Aorta (tissue), 5 donors: Measurements from ENCODE around the gene SPCS2. TPM values are rescaled to one million over a fixed set of nuclear protein-coding genes. Genes with fewer than 3 reads are reported as not detected.
"Not testable (repeated sequence)": the region's sequence is repeated elsewhere in the genome, so short reads cannot be mapped to it uniquely, and the experiment has no call there.

Source experiments
- ATAC-seq: fragments of 200-7000 bp; cut with Tn5 transposase; one replicate; pipeline ENCODE4 v1.9.1; 2022; ENCODE audit warnings: moderate library complexity; ENCODE audit not compliant: low FRiP score
- DNase-seq, 2 donors: peaks; one replicate each; pipeline ENCODE4 v3.0.0-alpha.2; 2020
- H3K27ac ChIP-seq, 2 donors: one replicate each; pipeline ENCODE4 v1.5.1; 2013; ENCODE audit warnings: low read length in 2 of 2, mild to moderate bottlenecking in 2 of 2, moderate library complexity in 2 of 2, control low read depth in 1 of 2, inconsistent platforms in 1 of 2, low read depth in 1 of 2
- H3K27me3 ChIP-seq, 2 donors: one replicate each; pipeline ENCODE4 v1.6.1; 2013; ENCODE audit warnings: control low read depth in 1 of 2, low read length in 1 of 2, mild to moderate bottlenecking in 1 of 2, moderate library complexity in 1 of 2; ENCODE audit not compliant: insufficient read depth in 2 of 2, control insufficient read depth in 1 of 2
- H3K36me3 ChIP-seq, 2 donors: one replicate each; pipeline ENCODE4 v1.6.1; 2013; ENCODE audit warnings: control low read depth in 1 of 2, low read length in 1 of 2, mild to moderate bottlenecking in 1 of 2; ENCODE audit not compliant: insufficient read depth in 2 of 2, control insufficient read depth in 1 of 2
- H3K4me1 ChIP-seq, 2 donors: one replicate each; pipeline ENCODE4 v1.6.1; 2013; ENCODE audit warnings: low read length in 2 of 2, control low read depth in 1 of 2, mild to moderate bottlenecking in 1 of 2, moderate library complexity in 1 of 2; ENCODE audit not compliant: insufficient read depth in 2 of 2, control insufficient read depth in 1 of 2
- H3K4me3 ChIP-seq, 2 donors: one replicate each; pipeline ENCODE4 v1.5.1; 2013; ENCODE audit warnings: low read length in 2 of 2, control low read depth in 1 of 2, mild to moderate bottlenecking in 1 of 2
- H3K9me3 ChIP-seq: one replicate; pipeline ENCODE4 v1.6.1; 2013; ENCODE audit warnings: mild to moderate bottlenecking, low read length; ENCODE audit not compliant: control insufficient read depth
- WGBS, 2 donors: extraction: QIAGEN DNeasy Blood & Tissue Kit; methylation state at CpG; one replicate each; pipeline ENCODE4 v1.1.7; 2013; 5-methylcytosine and 5-hydroxymethylcytosine counted together
- intact Hi-C, 2 donors: fragments of 100-400 bp; cut with DNase I; formaldehyde crosslinking; loops; one replicate each; pipeline versions ENCODE4 v1.14.2 to v1.15.0; 2022
- polyA plus RNA-seq, 2 donors: library from polyadenylated mRNA; stranded (reverse); fragments of 200-250 nt; gene quantifications; one replicate each; pipeline ENCODE4 v1.2.3, GENCODE V29; 2013
- total RNA-seq, 2 donors: library from RNA; stranded (reverse); fragmentation: NEBNext Ultra II Directional; extraction: Animal tissue kit (Norgen Biotek cat#: 25700); gene quantifications; one replicate each; pipeline ENCODE4 v1.2.1, GENCODE V29; 2021
- donor health status: healthy with polysubstance abuse.
- donor health status: Bipolar disorder and iron deficiency.
- donor health status: DM: no; HTN: no; CAD: no.
- donor health status: DM: no; HTN: no; CAD: no.
- donor health status: DM: yes; HTN: yes; CAD: no.

Gene SPCS2
- total and polyA plus RNA-seq, 4 donors = 78.1 to 134 (median 123) TPM

GRCh38 chr11:74980634-74981033, 31.6 kb downstream of the SPCS2 start:
- Histone ChIP-seq H3K27me3 (no peaks in the 10 kb centered on the region), H3K9me3 (no peaks in the 10 kb centered on the region), H3K4me1 (no peaks in the 10 kb centered on the region), H3K4me3 (no peak overlapping the region), H3K36me3 (peaks cover 0 to 3% of the 10 kb centered on the region in 2 donors), H3K27ac (no peak overlapping the region)
- WGBS, 2 donors = 82 to 85% methylated on average over 2 of the region's 2 CpGs
- ATAC-seq (no peak), DNase-seq (no peak)
- intact Hi-C loops = no loop called here

DNA sequence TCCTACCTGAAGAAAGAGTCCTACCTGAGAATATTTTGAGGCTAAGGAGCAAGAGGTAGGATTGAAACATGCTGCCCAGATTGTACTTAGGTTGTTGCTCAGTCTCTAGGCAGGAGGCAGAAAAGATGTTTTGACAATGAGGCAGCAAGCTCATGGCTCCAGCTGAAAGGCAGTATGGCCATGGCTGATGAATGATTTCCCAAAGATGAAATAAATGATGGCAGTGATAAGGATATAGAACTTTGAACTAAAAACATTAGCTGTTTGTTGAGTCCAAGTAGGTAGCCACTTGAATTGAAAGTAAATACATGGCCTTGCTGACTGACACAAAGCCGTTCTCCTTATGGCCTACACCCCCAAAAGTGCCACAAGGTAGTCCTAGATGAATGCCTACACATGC, 32.8 kb downstream of the SPCS2 start:
- ATAC-seq = no peak

GRCh38 chr11:74984070-74984469, 35.0 kb downstream of the SPCS2 start:
- ATAC-seq (no peak), DNase-seq (no peak)
- Histone ChIP-seq H3K27me3 (no peaks in the 10 kb centered on the region), H3K4me1 (no peaks in the 10 kb centered on the region), H3K4me3 (no peak overlapping the region), H3K27ac (no peak overlapping the region), H3K9me3 (no peaks in the 10 kb centered on the region), H3K36me3 (no peaks in the 10 kb centered on the region)
- WGBS, 2 donors = 83 to 91% methylated on average over 3 of the region's 3 CpGs
- intact Hi-C loops = no loop called here

More for the DNA sequence above, 32.8 kb downstream of the SPCS2 start:
- Histone ChIP-seq H3K9me3 (no peaks in the 10 kb centered on the region), H3K27me3 (no peaks in the 10 kb centered on the region), H3K4me1 (no peaks in the 10 kb centered on the region), H3K36me3 (no peaks in the 10 kb centered on the region), H3K4me3 (no peak overlapping the region), H3K27ac (no peak overlapping the region)
- DNase-seq = no peak
- intact Hi-C loops = no loop called here
- WGBS, 2 donors = 93 to 100% methylated on average over 1 of the region's 1 CpG

DNA sequence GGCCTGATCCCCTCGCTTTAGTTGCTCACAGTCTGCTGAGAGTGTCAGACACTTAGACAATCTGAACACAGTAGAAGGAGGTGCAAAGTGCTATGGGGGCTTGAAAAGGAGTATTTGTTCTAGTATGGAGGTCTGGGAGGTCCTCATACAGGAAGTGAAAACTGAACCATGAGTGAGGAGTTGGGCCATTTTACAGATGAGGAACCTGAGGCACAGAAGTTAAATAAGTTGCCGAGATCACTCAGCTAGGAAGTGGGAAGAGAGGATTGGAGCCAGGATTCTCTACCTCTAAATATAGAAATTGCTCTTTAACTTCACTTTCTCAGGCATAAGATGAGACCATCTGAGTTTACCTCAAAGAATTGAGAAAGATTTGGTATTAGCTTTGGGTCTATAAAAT, 35.7 kb downstream of the SPCS2 start:
- Histone ChIP-seq H3K4me1 (peaks cover 0 to 3% of the 10 kb centered on the region in 2 donors), H3K27ac (no peak overlapping the region), H3K27me3 (no peaks in the 10 kb centered on the region), H3K36me3 (no peaks in the 10 kb centered on the region), H3K9me3 (no peaks in the 10 kb centered on the region), H3K4me3 (no peak overlapping the region)
- WGBS, 2 donors = 79% methylated on average over 2 of the region's 2 CpGs
- no peak for ATAC-seq
- DNase-seq = no peak
- intact Hi-C loops = no loop called here

DNA sequence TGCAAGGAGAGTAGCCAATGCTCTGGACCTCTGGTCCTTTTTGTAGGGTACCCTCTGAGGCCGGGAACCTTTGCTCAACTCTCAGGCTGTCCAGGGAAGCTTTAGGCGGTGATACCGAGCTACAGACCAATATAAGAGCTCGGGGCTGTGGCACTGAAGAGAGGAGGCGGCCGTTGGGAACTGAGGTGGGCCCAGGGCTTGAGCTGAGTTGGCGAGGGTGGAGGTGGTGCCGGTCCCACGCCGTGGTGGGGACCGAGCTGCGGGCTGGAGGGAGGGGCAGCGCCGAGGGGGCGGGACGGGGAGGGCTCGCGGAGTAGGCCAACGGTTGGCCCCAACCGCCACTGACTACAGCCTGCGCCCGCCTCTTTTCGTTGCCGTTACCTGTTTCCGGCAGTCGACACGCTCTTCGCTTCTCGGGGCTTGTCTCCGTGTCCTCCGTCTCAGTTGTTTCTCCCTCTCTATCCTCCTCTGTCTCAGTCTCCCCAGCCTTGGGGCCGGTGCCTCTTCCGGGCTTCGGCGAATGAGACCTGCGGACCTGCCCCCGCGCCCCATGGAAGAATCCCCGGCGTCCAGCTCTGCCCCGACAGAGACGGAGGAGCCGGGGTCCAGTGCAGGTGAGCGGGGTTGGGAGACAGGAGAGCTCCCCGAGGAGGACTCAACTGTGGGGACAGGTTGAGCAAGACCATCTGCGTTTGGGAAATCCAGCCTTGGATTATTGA, 39.6 kb downstream of the SPCS2 start, which contains the start of gene NEU3:
Gene NEU3, plus strand, starts transcription at position 393 of the 719 bp plus-strand sequence. Its CDS starts 128 bp downstream, at position 521.
- 1% methylated on average over 35 to 46 of the region's 46 CpGs for WGBS, 2 donors
- peaks cover 0 to 3% of the 10 kb centered on the region in 2 donors for H3K4me1 ChIP-seq
- intact Hi-C loops = loop anchor here in 1 of 2 donors (2.0 kb wide), 1 partner anchor 40 kb away; the partner anchor contains the start of genes SPCS2 and XRRA1
- no peaks in the 10 kb centered on the region for H3K9me3 ChIP-seq
- peak within 1 kb of the TSS; percentile 43 to 54 for H3K4me3 ChIP-seq
- H3K27me3 ChIP-seq = no peaks in the 10 kb centered on the region
- peak; percentile 96 for ATAC-seq
- H3K36me3 ChIP-seq = no peaks in the 10 kb centered on the region
- peak within 1 kb of the TSS; percentile 6 to 26 for H3K27ac ChIP-seq
- DNase-seq = peak; percentile 87 to 94

GRCh38 chr11:74989260-74989638, 40.2 kb downstream of the SPCS2 start:
- intact Hi-C loops = loop anchor here in 1 of 2 donors (2.0 kb wide), 1 partner anchor 40 kb away; the partner anchor contains the start of genes SPCS2 and XRRA1
- Histone ChIP-seq H3K4me1 (peaks cover 0 to 3% of the 10 kb centered on the region in 2 donors), H3K27ac (peak overlapping the region in 1 of 2 donors; percentile 26), H3K36me3 (no peaks in the 10 kb centered on the region), H3K9me3 (no peaks in the 10 kb centered on the region), H3K4me3 (peak overlapping the region; percentile 43 to 54), H3K27me3 (no peaks in the 10 kb centered on the region)
- WGBS, 2 donors = 1% methylated on average over 8 of the region's 8 CpGs
- peak; percentile 19 for ATAC-seq
- DNase-seq = no peak

GRCh38 chr11:74990150-74990549, 41.1 kb downstream of the SPCS2 start:
- H3K36me3 ChIP-seq, ATAC-seq, H3K27ac ChIP-seq, H3K27me3 ChIP-seq, H3K4me3 ChIP-seq, DNase-seq, H3K9me3 ChIP-seq, intact Hi-C loops, H3K4me1 ChIP-seq: not testable (repeated sequence)
- WGBS, 2 donors = 91% methylated on average over 4 of the region's 4 CpGs

DNA sequence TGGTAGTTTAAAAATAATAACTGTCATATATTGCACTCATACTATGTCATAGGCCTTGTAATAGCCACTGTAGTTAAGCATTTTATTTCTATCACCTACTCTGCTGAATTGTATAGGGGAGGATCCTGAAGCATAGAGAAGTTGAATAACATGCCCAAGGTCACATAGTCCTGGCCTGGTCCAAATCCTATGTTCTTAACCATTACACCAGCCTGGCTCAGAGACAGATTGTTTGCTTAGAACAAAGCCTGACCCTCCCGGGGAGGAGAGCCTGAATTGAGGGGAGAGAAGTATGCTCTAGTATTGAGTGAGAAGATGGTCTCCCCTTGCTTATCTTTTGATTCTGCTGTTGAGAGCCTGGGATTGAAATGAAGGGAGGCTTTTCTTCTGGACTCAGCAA, 41.9 kb downstream of the SPCS2 start:
- 54 to 62% methylated on average over 1 of the region's 1 CpG for WGBS, 2 donors
- intact Hi-C loops = no loop called here
- H3K4me1 ChIP-seq = peaks cover 0 to 3% of the 10 kb centered on the region in 2 donors
- no peaks in the 10 kb centered on the region for H3K27me3 ChIP-seq
- ATAC-seq = no peak
- no peak for DNase-seq
- H3K4me3 ChIP-seq = no peak overlapping the region
- no peaks in the 10 kb centered on the region for H3K36me3 ChIP-seq
- no peak overlapping the region for H3K27ac ChIP-seq
- no peaks in the 10 kb centered on the region for H3K9me3 ChIP-seq

DNA sequence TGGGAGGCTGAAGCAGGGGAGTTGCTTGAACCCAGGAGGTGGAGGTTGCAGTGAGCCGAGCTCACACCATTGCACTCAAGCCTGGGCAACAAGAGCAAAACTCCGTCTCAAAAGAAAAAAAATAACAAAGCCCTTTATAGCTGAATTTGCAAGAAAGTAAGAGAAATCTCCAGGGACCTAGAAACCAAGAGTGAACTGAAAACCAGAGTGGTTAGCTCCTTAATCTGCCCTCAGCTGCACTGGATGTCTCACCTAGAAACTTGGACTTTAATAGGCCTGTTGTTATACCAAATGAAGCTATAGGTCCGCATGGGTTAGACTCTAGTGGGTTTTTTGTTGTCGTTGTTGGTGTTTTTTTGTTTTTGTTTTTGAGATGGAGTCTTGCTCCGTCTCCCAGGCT, 43.8 kb downstream of the SPCS2 start:
- H3K4me1 ChIP-seq = peaks cover 0 to 3% of the 10 kb centered on the region in 2 donors
- no peak for ATAC-seq
- H3K4me3 ChIP-seq = no peak overlapping the region
- no peak for DNase-seq
- H3K27ac ChIP-seq = no peak overlapping the region
- 85 to 93% methylated on average over 5 of the region's 5 CpGs for WGBS, 2 donors
- intact Hi-C loops = no loop called here
- H3K9me3 ChIP-seq = no peaks in the 10 kb centered on the region
- H3K27me3 ChIP-seq = no peaks in the 10 kb centered on the region
- peaks cover 0 to 1% of the 10 kb centered on the region in 2 donors for H3K36me3 ChIP-seq
